GM18867 (cell line): ENCODE results near the gene OLFML2A.

Source experiments
- ATAC-seq: cut with Tn5 transposase; IDR thresholded peaks from one replicate; pipeline ENCODE4 v1.9.1; 2021; ENCODE audit warnings: mild to moderate bottlenecking, moderate library complexity; ENCODE audit not compliant: unreplicated experiment

Gene OLFML2A

DNA sequence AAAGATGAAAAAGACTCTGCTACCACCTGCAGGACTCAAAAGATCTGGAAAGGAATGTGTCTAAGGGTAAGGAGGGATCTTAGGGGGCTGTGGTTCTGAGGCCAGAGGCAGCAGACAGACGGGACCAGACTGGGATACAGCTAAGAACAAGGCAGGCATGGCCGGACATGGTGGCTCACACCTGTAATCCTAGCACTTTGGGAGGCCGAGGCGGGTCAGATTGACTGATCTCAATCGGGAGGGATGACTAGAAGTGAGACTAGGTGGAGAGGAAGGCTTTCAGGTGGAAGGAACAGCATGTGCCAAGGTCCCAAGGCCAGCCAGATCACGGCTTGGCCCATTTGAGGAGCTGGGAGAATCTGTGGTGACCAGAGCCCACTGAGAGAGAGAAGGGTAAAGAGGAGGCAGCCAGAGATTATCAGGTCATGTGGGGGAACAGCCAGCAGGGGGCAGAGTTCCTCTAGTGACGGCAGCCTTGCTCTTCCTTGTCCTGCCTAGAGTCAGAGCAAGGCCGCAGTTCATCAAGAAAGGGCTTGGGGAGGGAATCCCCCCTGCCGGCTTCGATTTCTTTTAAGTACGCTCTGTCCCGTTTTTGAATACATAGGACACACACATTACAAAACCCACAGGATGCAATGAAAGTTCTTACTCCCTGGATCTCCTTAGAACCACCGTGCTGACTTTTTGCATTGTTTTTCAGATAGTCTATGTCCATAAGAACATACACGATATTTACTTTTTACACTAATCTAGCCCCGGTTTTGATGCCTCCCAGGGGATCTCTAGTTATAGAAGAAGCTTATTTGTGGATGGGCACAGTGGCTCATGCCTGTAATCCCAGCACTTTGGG is 2.6 kb upstream of the OLFML2A start:
- ATAC-seq, result no peak

DNA sequence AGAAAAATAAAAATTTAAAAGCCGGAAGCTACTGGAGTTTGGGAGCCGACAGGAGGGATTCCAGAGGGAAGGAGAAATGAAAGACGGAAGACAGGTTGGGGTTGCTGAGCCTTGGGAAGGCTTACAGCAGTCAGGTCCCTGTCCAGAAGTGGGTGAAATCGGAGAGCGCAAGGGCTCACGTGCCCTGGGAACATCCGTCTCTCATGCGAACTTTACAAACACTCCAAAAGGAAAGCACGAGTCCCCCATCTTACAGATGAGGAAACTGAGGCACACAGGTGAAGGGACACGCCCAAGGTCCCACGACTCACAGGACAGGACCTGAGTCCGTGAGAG is 347 bp upstream of the OLFML2A start:
- ATAC-seq, result no peak

DNA sequence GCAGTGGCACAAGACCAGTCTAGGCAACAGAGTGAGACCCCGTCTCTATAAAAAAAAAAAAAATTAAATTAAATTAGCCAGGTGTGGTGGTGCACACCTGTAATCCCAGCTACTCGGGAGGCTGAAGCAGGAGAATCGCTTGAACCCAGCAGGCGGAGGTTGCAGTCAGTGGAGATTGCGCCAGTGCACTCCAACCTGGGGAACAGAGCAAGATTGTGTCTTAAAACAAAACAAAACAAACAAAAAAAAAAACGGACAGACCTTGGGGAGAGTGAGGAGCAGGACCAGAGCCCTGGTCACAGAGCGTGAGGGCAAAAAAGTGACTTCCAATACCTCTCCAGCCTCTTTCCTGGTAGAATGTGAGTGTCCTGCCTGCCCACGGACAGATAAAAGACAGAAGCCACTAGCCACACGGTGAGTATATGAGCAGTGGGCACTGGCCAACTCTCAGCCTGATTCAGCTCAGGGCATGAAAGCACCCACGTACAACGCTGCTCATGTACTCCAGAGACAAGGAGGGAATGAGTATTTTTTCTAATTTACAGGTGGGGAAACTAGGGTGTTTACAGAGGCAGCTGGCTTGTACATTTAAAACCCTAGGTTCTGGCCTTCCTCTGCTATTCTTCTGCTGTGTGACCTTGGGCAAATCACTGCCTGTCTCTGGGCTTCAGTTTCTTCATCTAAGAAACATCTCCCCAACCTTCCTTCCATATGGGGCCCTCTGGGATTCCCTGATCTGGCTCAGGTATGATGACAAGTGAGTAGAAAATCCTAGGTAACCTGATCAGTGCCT is 1.8 kb downstream of the OLFML2A start:
- ATAC-seq, result no peak

- no peak for ATAC-seq
These were observed 2.6 kb downstream of the OLFML2A start for GRCh38 chr9:124779368-124780059.

- no peak for ATAC-seq
These were observed 3.3 kb downstream of the OLFML2A start for GRCh38 chr9:124780060-124780756.

DNA sequence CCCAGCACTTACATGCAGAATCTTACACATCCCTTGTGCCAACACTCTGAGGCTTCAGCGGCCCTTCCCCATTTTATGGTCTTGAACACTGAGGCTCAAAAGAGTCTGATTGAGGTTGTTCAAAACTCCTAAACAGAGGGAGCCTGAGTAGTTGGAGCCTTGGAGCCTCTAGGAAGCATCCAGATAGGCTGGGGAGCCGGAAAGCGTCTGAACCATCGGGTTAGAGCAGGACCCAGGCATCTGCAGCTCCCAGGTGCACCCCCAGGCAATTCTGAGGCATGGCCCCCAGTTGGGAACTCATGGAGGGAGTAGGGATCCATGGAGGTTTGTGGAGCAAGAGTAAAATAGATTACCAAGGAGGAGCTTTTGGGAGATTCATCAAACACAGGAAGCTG is 3.8 kb downstream of the OLFML2A start:
- ATAC-seq, result no peak

DNA sequence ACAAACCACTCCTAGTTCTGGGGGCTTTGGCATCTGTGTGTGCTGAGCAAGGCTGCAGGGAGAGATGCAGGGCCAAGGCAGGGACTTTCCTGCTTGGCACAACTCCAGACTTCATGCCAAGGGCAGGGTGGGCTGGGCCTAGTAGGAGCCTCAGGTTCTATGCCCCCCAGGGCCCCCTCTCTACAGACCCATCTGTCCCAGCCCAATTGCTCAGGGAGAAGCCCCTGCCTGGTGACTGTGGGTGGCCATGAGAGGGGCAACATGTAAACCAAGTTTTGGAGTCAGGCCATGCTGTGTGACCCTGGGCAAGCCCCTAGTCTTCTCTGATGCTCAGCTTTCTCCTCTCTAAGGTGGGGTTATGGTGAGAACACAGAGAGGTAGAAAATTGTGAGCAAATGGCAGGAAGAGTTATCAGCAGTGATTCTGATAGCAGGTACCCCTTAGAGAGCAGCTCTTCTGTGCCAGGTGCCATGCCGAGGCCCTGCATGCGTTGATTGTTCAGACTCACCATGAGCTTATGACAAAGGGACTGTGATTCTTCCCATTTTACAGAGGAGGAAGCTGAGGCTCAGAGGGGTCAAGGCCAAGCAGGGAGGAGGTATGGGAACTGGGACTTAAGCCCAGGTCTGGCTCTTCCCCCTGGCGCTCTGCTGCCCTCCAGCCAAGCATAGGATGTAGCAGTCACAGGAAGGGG is 5.2 kb downstream of the OLFML2A start:
- ATAC-seq, result no peak

DNA sequence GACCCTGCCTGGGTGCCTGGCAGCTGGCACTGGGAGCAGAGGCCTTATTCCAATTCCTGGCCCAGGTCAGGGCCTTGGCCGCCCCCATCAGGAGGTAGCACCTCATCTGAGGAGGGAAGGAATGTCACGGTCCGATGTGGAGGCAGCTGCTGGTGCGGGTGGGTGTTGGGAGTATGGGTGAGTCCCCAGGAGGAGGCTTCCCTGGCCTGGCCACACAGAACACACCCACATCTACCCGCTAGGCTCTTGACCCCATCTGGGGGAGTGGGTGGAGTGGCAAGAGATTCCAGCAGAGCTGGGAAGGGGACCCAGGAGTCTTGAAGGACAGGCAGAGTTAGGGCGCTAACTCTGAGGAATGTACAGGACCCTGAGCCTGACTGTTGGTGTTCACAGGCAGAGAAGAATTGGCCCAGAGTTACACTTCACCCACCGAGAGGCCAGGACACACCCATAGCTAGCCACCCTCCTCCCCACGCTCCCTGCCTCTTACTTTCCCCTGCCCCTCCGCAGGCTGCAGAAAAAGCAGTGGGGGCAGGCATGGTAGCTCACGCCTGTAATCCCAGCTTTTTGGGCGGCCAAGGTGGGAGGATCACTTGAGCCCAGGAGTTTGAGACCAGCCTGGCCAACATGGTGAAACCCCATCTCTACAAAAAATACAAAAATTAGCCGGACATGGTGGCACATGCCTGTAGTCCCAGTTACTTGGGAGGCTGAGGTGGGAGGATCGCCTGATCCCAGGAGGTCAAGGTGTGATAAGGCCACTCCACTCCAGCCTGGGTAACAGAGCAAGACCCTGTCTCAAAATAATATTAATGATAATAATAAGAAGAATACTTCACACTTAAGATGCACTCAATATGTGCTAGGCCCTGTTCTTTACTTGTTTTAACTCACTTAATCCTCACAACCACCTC is 6.0 kb downstream of the OLFML2A start:
- no peak for ATAC-seq

DNA sequence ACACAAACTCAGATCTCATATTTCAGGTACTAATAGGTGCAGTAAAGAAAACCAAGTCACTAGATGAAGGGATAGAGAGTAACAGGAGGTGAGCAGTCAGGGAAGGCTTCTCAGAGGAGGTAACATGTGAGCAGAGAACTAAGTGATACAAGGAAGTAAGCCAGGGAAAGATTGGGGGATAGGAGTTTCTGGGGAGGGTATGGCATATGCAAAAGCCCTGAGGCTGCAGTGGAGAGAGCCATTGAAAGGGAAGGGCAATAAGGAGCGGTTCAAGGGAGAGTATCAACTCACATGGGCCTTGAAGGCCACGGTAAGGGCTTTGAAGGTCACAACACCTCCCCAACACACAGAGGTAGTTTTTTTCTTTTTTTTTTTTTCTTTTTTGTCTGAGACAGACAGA is 6.9 kb downstream of the OLFML2A start:
- ATAC-seq, result no peak

- ATAC-seq, result no peak
These were observed 7.6 kb downstream of the OLFML2A start for GRCh38 chr9:124784509-124784908.

DNA sequence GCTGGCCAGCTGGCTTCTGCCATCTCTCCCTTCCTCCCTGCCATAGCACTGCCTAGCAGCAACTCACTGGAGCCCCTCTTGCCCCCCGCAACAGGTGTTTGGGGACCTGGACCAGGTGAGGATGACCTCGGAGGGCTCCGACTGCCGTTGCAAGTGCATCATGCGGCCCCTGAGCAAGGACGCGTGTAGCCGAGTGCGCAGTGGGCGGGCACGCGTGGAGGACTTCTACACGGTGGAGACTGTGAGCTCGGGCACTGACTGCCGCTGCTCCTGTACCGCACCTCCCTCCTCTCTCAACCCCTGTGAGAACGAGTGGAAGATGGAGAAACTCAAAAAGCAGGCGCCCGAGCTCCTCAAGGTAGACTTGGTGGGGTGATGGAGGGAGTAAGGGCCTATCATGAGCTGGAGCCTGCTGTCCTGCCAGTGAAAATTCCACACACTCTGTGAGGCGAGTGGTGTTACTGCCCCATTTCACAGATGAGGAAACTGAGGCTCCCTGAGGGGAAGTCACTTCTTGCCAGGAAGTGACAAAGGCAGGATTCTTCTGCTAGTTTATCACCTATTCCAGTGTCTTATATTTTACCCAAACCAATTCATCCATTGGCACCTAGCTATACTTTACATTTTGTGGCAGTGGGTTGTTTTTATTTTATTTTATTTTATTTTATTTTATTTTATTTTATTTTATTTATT is 10.1 kb downstream of the OLFML2A start:
- ATAC-seq, result no peak

DNA sequence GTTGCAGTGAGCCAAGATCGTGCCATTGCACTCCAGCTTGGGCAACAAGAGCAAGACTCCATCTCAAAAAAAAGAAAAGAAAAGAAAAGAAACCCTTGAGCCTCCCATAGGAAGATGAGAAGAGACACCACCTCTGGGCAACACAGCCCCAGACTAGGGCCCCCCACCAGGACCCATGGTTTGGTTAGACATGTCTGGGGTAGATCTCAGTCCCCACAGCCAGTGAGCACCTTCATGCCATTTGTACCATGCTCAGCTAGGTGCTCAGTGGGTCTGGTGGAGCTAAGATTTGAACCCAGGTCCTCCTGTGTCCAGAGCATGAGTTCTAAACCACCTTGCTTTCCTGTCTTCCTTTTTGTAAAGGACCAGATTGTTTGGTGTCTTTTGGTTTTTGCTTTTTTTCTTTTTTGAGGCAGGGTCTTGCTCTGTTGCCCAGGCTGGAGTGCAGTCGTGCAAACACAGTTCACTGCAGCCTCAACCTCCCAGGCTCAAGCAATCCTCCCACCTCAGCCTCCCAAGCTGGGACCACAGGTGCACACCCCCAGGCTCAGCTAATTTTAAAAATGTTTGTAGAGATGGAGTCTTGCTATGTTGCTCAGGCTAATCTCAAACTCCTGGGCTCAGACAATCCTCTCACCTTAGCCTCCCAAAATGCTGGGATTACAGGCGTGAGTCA is 11.7 kb downstream of the OLFML2A start:
- ATAC-seq, result no peak

GRCh38 chr9:124789531-124789930 is 12.6 kb downstream of the OLFML2A start:
- no peak for ATAC-seq

DNA sequence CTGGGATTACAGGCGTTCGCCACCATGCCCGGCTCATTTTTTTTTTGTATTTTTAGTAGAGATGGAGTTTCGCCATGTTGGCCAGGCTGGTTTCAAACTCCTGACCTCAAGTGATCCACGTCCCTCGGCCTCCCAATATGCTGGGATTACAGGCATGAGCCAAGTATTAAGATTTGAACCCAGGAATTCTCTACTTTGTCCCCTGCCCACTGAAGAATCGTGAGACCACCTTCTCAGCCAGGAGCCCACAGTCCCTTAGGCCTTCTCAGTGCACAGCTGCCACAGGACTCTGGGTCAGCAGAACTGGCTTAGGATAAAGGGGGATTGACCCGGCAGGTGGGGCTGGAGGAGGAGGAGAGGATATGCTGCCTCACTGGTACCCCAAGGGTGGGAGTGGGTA is 13.4 kb downstream of the OLFML2A start:
- ATAC-seq, result no peak

DNA sequence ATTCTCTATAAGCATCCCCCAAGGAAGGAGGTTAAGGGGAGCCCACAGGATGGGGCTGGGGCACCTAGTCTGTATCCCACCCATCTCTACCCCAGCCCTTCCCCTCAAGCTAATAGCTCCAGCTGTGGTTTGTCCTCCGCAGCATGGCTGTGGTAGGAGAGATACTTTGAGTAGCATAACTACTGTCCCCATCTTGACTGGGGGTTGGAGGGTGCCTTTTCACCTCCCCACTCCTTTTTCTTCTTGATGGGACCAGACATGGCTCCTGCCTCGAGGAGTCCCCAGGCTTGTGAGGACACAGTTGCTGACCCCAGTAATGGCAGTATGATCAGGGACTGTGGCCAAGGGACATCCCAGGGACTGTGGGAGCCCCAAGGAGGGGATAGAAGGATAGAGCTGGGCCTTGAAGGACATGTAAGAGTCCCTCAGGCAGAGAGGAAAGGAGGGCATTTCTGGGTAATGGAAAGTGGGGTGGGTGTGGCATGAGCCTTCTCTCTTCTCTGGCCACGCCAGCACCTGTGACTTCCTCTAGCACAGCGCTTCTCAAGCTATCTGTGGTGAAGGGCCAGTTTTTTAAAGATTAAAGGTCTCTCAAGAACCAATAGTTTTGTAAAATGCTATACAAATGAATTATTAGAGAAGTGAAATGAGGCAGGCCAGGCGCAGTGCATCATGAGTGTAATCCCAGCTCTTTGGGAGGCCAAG is 14.0 kb downstream of the OLFML2A start:
- no peak for ATAC-seq

DNA sequence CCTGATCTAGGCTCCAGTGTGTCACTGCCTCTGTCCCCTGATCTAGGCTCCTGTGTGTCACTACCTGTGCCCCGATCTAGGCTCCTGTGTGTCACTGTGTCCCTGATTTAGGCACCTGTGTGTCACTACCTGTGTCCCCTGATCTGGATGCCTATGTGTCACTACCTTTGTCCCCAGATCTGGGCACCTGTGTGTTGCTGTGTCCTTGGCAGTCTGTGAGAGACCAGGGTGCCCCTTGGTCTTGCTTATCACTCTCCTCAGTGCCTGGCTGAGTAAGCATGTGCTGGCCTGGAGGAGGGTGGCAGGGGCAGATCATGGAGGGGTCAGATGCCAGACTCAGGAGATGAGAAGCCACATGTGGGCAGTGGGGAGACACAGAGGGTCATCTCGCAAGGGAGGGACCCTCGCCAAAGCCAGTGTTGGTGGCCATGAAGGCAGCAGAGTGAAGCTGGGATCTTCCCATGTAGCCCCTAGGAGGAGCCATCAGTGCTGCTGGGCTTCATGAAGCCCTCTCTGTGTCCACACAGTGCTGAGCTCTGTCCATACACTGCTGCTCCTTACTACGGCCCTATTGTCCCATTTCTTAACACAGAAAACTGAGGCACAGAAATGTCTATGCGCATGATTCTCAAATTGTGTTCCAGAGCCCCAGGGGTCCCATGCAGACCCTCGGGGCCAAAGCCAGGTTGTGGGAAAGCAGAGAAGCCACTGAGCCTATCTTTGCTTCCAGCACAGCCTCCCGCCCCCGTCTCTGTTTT is 15.5 kb downstream of the OLFML2A start:
- no peak for ATAC-seq

DNA sequence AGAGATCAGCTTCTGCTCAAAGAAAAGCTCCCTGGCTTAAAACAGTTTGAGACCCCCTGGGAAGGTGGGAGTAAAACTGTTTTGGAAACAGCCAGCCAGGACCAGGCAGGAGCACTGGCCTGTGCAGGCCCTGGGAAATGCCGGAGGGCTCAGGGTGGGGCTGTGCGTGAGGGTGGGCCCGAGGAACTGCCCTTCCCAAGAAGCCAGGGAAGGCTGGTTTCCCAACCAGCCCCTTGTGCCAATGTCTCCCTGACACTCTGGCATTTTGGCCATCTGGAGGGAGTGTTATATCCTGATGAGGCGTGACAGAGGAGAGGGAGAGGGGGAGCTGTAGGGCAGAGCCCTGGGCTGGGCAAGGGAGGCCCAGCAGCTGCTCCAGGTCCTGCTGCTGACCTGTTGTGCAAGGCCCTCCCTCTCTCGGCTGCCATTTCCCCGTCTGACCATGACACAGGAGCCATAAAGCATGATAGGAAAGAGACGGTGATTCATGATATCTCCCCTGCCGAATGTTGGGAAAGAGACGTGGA is 16.1 kb downstream of the OLFML2A start:
- ATAC-seq, result no peak
